T-helper 17 cell (primary cell): ENCODE measurements around the gene FAM72C. TPM values are rescaled to one million over a fixed set of nuclear protein-coding genes. Genes with fewer than 3 reads are reported as not detected.
"Not testable (repeated sequence)": the region's sequence is repeated elsewhere in the genome, so short reads cannot be mapped to it uniquely, and the experiment has no call there.

Source experiments
- ATAC-seq: fragments of 150-1000 bp; cut with Tn5 transposase; 2 replicates; pipeline ENCODE4 v1.10.0; 2021; ENCODE audit warnings: mild to moderate bottlenecking, moderate library complexity
- DNase-seq, 3 donors: peaks; one replicate each; pipeline versions ENCODE4 v3.0.0 to v3.0.0-alpha.2; 2020 to 2021
- H3K9me3 ChIP-seq: one replicate; pipeline ENCODE4 v1.7.0; 2013; ENCODE audit warnings: low read length, mild to moderate bottlenecking; ENCODE audit not compliant: control insufficient read depth, poor library complexity, severe bottlenecking
- H3K27ac Mint-ChIP-seq: one replicate; pipeline ENCODE4 v1.8.0; 2022; ENCODE audit warnings: mild to moderate bottlenecking, moderate library complexity, mixed read lengths
- H3K27me3 Mint-ChIP-seq: one replicate; pipeline ENCODE4 v1.8.0; 2022; ENCODE audit warnings: mixed read lengths
- H3K36me3 Mint-ChIP-seq: one replicate; pipeline ENCODE4 v1.8.0; 2022; ENCODE audit warnings: low read depth, mixed read lengths
- H3K4me1 Mint-ChIP-seq: one replicate; pipeline ENCODE4 v1.8.0; 2022; ENCODE audit warnings: mild to moderate bottlenecking, mixed read lengths
- H3K4me3 Mint-ChIP-seq: one replicate; pipeline ENCODE4 v1.8.0; 2022; ENCODE audit warnings: mild to moderate bottlenecking, moderate library complexity, mixed read lengths
- total RNA-seq, 4 donors: library from RNA in 2 of 4; stranded (reverse) in 2 of 4; gene quantifications; one replicate each; pipeline ENCODE4 v1.2.3 and lab custom pipeline; 2022 to 2026

FAM72C gene
- total RNA-seq, 2 donors from 2014 or later: 0.30 TPM; not detected in 1

GRCh38 chr1:143996020-143996419, 24.2 kb upstream of the FAM72C start:
- not testable (repeated sequence) for ATAC-seq, H3K4me3 Mint-ChIP-seq, H3K4me1 Mint-ChIP-seq, H3K36me3 Mint-ChIP-seq, H3K27ac Mint-ChIP-seq, H3K27me3 Mint-ChIP-seq, DNase-seq, H3K9me3 ChIP-seq

- not testable (repeated sequence) for H3K27me3 Mint-ChIP-seq, H3K4me1 Mint-ChIP-seq, H3K27ac Mint-ChIP-seq, H3K36me3 Mint-ChIP-seq, DNase-seq, H3K4me3 Mint-ChIP-seq, ATAC-seq, H3K9me3 ChIP-seq
Observed at GRCh38 chr1:143993301-143993907, 21.6 kb upstream of the FAM72C start.

GRCh38 chr1:143990699-143991098, 18.9 kb upstream of the FAM72C start:
- H3K9me3 ChIP-seq, ATAC-seq, H3K4me1 Mint-ChIP-seq, H3K4me3 Mint-ChIP-seq, H3K36me3 Mint-ChIP-seq, DNase-seq, H3K27ac Mint-ChIP-seq, H3K27me3 Mint-ChIP-seq: not testable (repeated sequence)

- H3K27ac Mint-ChIP-seq, H3K4me1 Mint-ChIP-seq, DNase-seq, H3K27me3 Mint-ChIP-seq, ATAC-seq, H3K9me3 ChIP-seq, H3K36me3 Mint-ChIP-seq, H3K4me3 Mint-ChIP-seq: not testable (repeated sequence)
Observed at GRCh38 chr1:143989719-143990118, 17.9 kb upstream of the FAM72C start.

- not testable (repeated sequence) for H3K4me3 Mint-ChIP-seq, H3K36me3 Mint-ChIP-seq, H3K27ac Mint-ChIP-seq, H3K27me3 Mint-ChIP-seq, ATAC-seq, H3K9me3 ChIP-seq, DNase-seq, H3K4me1 Mint-ChIP-seq
Observed at GRCh38 chr1:143989427-143989712, 17.6 kb upstream of the FAM72C start.

- not testable (repeated sequence) for ATAC-seq, H3K27ac Mint-ChIP-seq
Observed at GRCh38 chr1:143988602-143989426, 17.0 kb upstream of the FAM72C start.

GRCh38 chr1:143987868-143988267, 16.1 kb upstream of the FAM72C start:
- not testable (repeated sequence) for H3K27ac Mint-ChIP-seq, H3K36me3 Mint-ChIP-seq, H3K27me3 Mint-ChIP-seq, DNase-seq, H3K4me1 Mint-ChIP-seq, ATAC-seq, H3K9me3 ChIP-seq, H3K4me3 Mint-ChIP-seq

More at GRCh38 chr1:143988602-143989426, 17.0 kb upstream of the FAM72C start:
- not testable (repeated sequence) for H3K4me3 Mint-ChIP-seq, H3K27me3 Mint-ChIP-seq, H3K36me3 Mint-ChIP-seq, DNase-seq, H3K4me1 Mint-ChIP-seq, H3K9me3 ChIP-seq

GRCh38 chr1:143984721-143985473, 13.1 kb upstream of the FAM72C start:
- H3K4me3 Mint-ChIP-seq, H3K27ac Mint-ChIP-seq, H3K4me1 Mint-ChIP-seq, H3K36me3 Mint-ChIP-seq, DNase-seq, H3K27me3 Mint-ChIP-seq, H3K9me3 ChIP-seq, ATAC-seq: not testable (repeated sequence)

- H3K27ac Mint-ChIP-seq, H3K36me3 Mint-ChIP-seq, H3K9me3 ChIP-seq, H3K27me3 Mint-ChIP-seq, H3K4me1 Mint-ChIP-seq, ATAC-seq: not testable (repeated sequence)
- H3K4me3 Mint-ChIP-seq: peak overlapping the region; percentile 73
- DNase-seq: peak in 1 of 3 donors; percentile 9
Observed at GRCh38 chr1:143974416-143974815, 2.6 kb upstream of the FAM72C start.

GRCh38 chr1:143973876-143974414, 2.2 kb upstream of the FAM72C start:
- DNase-seq, H3K4me1 Mint-ChIP-seq, H3K27ac Mint-ChIP-seq, H3K27me3 Mint-ChIP-seq, H3K36me3 Mint-ChIP-seq, ATAC-seq, H3K9me3 ChIP-seq: not testable (repeated sequence)
- peak overlapping the region; percentile 91 for H3K4me3 Mint-ChIP-seq

- H3K27me3 Mint-ChIP-seq, H3K36me3 Mint-ChIP-seq, ATAC-seq, H3K4me3 Mint-ChIP-seq, H3K4me1 Mint-ChIP-seq, H3K27ac Mint-ChIP-seq, H3K9me3 ChIP-seq, DNase-seq: not testable (repeated sequence)
Observed at GRCh38 chr1:143972753-143973326, 1.1 kb upstream of the FAM72C start.

GRCh38 chr1:143965860-143966259, 5.9 kb downstream of the FAM72C start:
- not testable (repeated sequence) for H3K27ac Mint-ChIP-seq, H3K4me3 Mint-ChIP-seq, H3K27me3 Mint-ChIP-seq, ATAC-seq, H3K4me1 Mint-ChIP-seq, DNase-seq, H3K36me3 Mint-ChIP-seq, H3K9me3 ChIP-seq

GRCh38 chr1:143964294-143964693, 7.5 kb downstream of the FAM72C start:
- not testable (repeated sequence) for ATAC-seq, H3K4me3 Mint-ChIP-seq, H3K27me3 Mint-ChIP-seq, H3K9me3 ChIP-seq, H3K36me3 Mint-ChIP-seq, H3K4me1 Mint-ChIP-seq, H3K27ac Mint-ChIP-seq, DNase-seq
